OCI-LY7 (cell line): ENCODE results near the gene TMEM94. TPM values are rescaled to one million over a fixed set of nuclear protein-coding genes. Genes with fewer than 3 reads are reported as not detected.

Experiments used
- BruUV-seq: library from RNA; stranded (reverse); fragments of 400-500 nt; replicated peaks from 2 replicates; lab custom pipeline; 2021; lab: Mats Ljungman, UMichigan
- CTCF ChIA-PET: fragments of 300-600 bp; sonication (Branson Sonifier 250); formaldehyde crosslinking; loops from one replicate; lab custom pipeline; 2022; ENCODE audit warnings: antibody characterized with exemption; ENCODE audit not compliant: unreplicated experiment; lab: Charles Lee
- POLR2A ChIA-PET: fragments of 300-600 bp; sonication (Branson Sonifier 250); formaldehyde crosslinking; loops from one replicate; lab custom pipeline; 2022; ENCODE audit warnings: antibody characterized with exemption; lab: Charles Lee
- DNase-seq: peaks from one replicate; pipeline ENCODE4 v3.0.0-alpha.2; 2015; ENCODE audit warnings: low spot score
- H2AFZ ChIP-seq: fragments of 200-600 bp; sonication (generic), shearing (Covaris generic); 2 replicates; pipeline ENCODE4 v1.6.1; 2014; ENCODE audit warnings: mild to moderate bottlenecking, antibody characterized with exemption, low read length, moderate library complexity
- H3K27ac ChIP-seq: fragments of 200-600 bp; sonication (generic); 2 replicates; pipeline ENCODE4 v1.5.1; 2014; ENCODE audit warnings: mixed run types, low read depth, mild to moderate bottlenecking, moderate library complexity, low read length, inconsistent platforms; ENCODE audit not compliant: poor library complexity, severe bottlenecking
- H3K36me3 ChIP-seq: fragments of 200-600 bp; sonication (generic); 2 replicates; pipeline ENCODE4 v1.6.1; 2014; ENCODE audit warnings: mild to moderate bottlenecking, antibody characterized with exemption, low read length, moderate library complexity, mixed read lengths; ENCODE audit not compliant: insufficient read depth
- H3K4me1 ChIP-seq: fragments of 200-600 bp; sonication (generic); 2 replicates; pipeline ENCODE4 v1.5.1; 2014; ENCODE audit warnings: mild to moderate bottlenecking, low read length; ENCODE audit not compliant: insufficient read depth, poor library complexity, severe bottlenecking
- H3K4me2 ChIP-seq: fragments of 200-600 bp; sonication (generic); 2 replicates; pipeline ENCODE4 v1.6.1; 2014; ENCODE audit warnings: mild to moderate bottlenecking, low read length
- H3K4me3 ChIP-seq: fragments of 200-600 bp; sonication (generic); 2 replicates; pipeline ENCODE4 v1.5.1; 2014; ENCODE audit warnings: mild to moderate bottlenecking, low read depth, low read length; ENCODE audit not compliant: poor library complexity, severe bottlenecking
- H3K79me2 ChIP-seq: fragments of 200-600 bp; sonication (generic); 2 replicates; pipeline ENCODE4 v1.6.1; 2016; ENCODE audit warnings: low read depth, mild to moderate bottlenecking, low read length, moderate library complexity, mixed read lengths; ENCODE audit not compliant: insufficient read depth
- H3K9me2 ChIP-seq: fragments of 200-600 bp; sonication (generic); 2 replicates; pipeline ENCODE4 v1.6.1; 2016; ENCODE audit warnings: mild to moderate bottlenecking, low read length, mixed read lengths; ENCODE audit not compliant: insufficient read depth
- H3K9me3 ChIP-seq: fragments of 200-600 bp; sonication (generic); 2 replicates; pipeline ENCODE4 v1.6.1; 2014; ENCODE audit warnings: mild to moderate bottlenecking, mixed run types, low read length, mixed read lengths
- H4K20me1 ChIP-seq: fragments of 200-600 bp; sonication (generic); 2 replicates; pipeline ENCODE4 v1.6.1; 2014; ENCODE audit warnings: mild to moderate bottlenecking, antibody characterized with exemption, low read length, moderate library complexity, mixed read lengths; ENCODE audit not compliant: insufficient read depth
- EZH2phosphoT487 ChIP-seq: fragments of 200-600 bp; sonication (generic); IDR thresholded peaks from 2 replicates; pipeline ENCODE4 v1.6.1; 2018; ENCODE audit warnings: low read depth, borderline replicate concordance, mild to moderate bottlenecking, mixed run types, antibody characterized with exemption, low read length, moderate library complexity, mixed read lengths
- intact Hi-C: fragments of 100-400 bp; cut with micrococcal nuclease; formaldehyde crosslinking; loops from one replicate; pipeline ENCODE4 v1.10.0; 2022; ENCODE audit not compliant: unreplicated experiment
- total RNA-seq, 2 experiments: library from RNA; depleted of rRNA in 1 of 2; stranded (reverse); fragments of >200 nt in 1 of 2; shearing (Covaris generic) in 1 of 2; gene quantifications; 2 replicates each; pipeline ENCODE4 v1.2.3, GENCODE V29; 2014 to 2022
- TF ChIP-seq, protein P1 (sequence below): fragments of 200-600 bp; sonication (generic); conservative IDR thresholded peaks from 2 replicates; pipeline ENCODE4 v1.5.1; 2014; ENCODE audit warnings: mild to moderate bottlenecking, antibody characterized with exemption, low read length, moderate library complexity, mixed read lengths

Gene TMEM94
- total RNA-seq, 2 experiments from 2014 or later = 60.6 to 121 TPM

DNA sequence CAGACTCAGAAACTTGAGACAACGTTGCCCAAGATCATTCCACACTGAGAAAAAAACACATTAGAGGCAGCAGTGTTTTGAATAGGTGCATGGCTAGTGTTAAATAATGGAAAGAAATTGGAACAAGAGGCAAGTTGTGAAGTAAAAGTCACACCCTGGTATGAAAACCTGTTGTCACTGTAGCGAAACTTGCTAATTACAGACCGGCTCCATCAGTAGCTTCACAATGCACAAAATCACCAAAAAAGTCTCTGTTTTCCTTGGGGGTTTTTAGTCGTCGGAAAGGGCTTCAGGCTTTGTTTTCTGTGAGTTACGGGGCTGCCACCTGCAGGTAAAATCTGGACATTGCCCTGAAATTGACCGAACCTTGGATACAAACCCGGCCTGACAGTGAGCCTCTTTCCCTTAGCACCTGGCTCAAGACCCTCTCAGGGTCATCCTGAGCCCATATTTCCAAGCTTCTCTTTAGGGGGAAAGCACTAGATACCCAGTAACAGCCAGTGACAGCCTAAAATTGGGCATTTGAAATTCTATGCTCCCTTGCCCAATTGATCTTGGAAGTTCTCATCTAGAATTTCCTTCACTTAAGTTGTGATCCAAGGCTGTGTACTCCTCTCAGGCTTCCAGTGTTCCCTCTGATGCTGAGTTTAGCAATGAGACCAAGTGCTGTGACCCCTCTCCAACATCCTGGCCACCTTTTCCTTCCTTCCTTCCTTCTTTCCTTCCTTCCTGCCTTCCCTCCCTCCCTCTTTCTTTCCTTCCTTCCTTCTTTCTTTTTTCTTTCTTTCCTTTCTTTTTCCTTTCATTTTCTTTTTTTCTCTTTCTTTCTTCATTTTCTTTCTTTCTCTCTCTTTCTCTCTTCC is 43.7 kb upstream of the TMEM94 start:
- no TSS peak for BruUV-seq
- intact Hi-C loops = loop anchor here (1.0 to 10.0 kb wide), 8 partner anchors 89 to 368 kb away; partner anchors contain the start of genes ATP5PD, GGA3, KCTD2 and MIF4GD
- Histone ChIP-seq H3K4me2 (peak overlapping the region; percentile 73), H4K20me1 (no peaks in the 10 kb centered on the region), H2AFZ (peak overlapping the region; percentile 86), H3K79me2 (no peaks in the 10 kb centered on the region), H3K4me1 (peaks cover 54% of the 10 kb centered on the region), H3K9me2 (no peaks in the 10 kb centered on the region), H3K9me3 (no peaks in the 10 kb centered on the region), H3K4me3 (peak overlapping the region; percentile 50), H3K36me3 (no peaks in the 10 kb centered on the region), H3K27ac (peak overlapping the region; percentile 60)
- POLR2A ChIA-PET = interaction anchor here (0.6 to 1.9 kb wide), 10 partner anchors 11 to 201 kb away, joined by 3 to 9 read pairs (median 4); partner anchors contain the start of gene MIF4GD
- CTCF ChIA-PET = interaction anchor here (1.0 to 1.1 kb wide), 4 partner anchors 99 to 172 kb away, joined by 3 to 4 read pairs (median 3); partner anchors contain the start of gene SLC25A19
- DNase-seq = peak; percentile 95
- TF ChIP-seq, protein P1, sequence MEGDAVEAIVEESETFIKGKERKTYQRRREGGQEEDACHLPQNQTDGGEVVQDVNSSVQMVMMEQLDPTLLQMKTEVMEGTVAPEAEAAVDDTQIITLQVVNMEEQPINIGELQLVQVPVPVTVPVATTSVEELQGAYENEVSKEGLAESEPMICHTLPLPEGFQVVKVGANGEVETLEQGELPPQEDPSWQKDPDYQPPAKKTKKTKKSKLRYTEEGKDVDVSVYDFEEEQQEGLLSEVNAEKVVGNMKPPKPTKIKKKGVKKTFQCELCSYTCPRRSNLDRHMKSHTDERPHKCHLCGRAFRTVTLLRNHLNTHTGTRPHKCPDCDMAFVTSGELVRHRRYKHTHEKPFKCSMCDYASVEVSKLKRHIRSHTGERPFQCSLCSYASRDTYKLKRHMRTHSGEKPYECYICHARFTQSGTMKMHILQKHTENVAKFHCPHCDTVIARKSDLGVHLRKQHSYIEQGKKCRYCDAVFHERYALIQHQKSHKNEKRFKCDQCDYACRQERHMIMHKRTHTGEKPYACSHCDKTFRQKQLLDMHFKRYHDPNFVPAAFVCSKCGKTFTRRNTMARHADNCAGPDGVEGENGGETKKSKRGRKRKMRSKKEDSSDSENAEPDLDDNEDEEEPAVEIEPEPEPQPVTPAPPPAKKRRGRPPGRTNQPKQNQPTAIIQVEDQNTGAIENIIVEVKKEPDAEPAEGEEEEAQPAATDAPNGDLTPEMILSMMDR = peak; percentile 97
- TF ChIP-seq EZH2phosphoT487 = no peak

DNA sequence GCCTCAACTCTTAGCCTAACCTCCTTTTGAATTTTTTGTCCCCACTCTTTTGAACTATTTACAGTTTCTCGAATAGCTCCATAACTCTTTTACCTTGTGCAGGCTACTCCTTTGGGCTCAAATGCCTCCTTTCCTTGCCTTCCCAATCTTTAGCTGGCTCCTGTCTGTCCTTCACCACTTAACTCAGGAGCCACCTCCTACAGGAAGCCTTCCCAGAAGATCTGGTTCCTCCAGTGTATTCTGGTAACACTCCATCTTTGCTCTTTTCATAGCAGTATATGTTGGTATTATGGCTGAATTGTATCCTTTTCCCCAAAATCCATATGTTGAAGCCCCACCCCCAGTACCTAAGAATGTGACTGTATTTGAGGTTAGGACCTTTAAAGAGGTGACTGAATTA is 41.9 kb upstream of the TMEM94 start:
- H3K4me2 ChIP-seq = no peak overlapping the region
- H4K20me1 ChIP-seq = no peaks in the 10 kb centered on the region
- BruUV-seq = no TSS peak
- no peak overlapping the region for H3K4me3 ChIP-seq
- TF ChIP-seq EZH2phosphoT487 = no peak
- TF ChIP-seq, protein P1 = no peak
- peaks cover 36% of the 10 kb centered on the region for H3K4me1 ChIP-seq
- H3K36me3 ChIP-seq = no peaks in the 10 kb centered on the region
- intact Hi-C loops = loop anchor here (10.0 kb wide), 1 partner anchor 370 kb away; the partner anchor contains the start of genes ATP5PD and KCTD2
- ChIA-PET CTCF (no interaction called here), POLR2A (no interaction called here)
- H3K9me2 ChIP-seq = no peaks in the 10 kb centered on the region
- H3K27ac ChIP-seq = no peak overlapping the region
- H3K9me3 ChIP-seq = no peaks in the 10 kb centered on the region
- no peak overlapping the region for H2AFZ ChIP-seq
- no peaks in the 10 kb centered on the region for H3K79me2 ChIP-seq
- no peak for DNase-seq

DNA sequence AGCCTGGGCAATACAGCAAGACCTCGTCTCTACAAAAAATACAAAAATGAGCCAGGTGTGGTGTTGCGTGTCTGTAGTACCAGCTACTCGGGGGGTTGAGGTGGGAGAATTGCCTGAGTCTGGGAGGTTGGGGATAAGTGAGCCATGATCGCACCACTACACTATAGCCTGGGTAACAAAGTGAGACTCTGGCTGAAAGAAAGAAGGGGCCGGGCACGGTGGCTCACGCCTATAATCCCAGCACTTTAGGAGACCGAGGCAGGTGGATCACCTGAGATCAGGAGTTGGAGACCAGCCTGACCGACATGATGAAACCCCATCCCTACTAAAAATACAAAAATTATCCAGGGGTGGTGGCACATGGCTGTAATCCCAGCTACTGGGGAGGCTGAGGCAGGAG is 40.4 kb upstream of the TMEM94 start:
- Histone ChIP-seq H4K20me1 (no peaks in the 10 kb centered on the region), H3K9me2 (no peaks in the 10 kb centered on the region), H3K4me3 (no peak overlapping the region), H2AFZ (no peak overlapping the region), H3K79me2 (no peaks in the 10 kb centered on the region), H3K27ac (no peak overlapping the region), H3K9me3 (no peaks in the 10 kb centered on the region), H3K4me2 (no peak overlapping the region), H3K4me1 (peaks cover 27% of the 10 kb centered on the region), H3K36me3 (no peaks in the 10 kb centered on the region)
- ChIA-PET CTCF (no interaction called here), POLR2A (interaction anchor here (0.7 to 0.9 kb wide), 3 partner anchors 50 to 249 kb away, joined by 3 to 6 read pairs (median 4); no protein-coding TSS in a partner anchor)
- DNase-seq = no peak
- TF ChIP-seq EZH2phosphoT487 = no peak
- TF ChIP-seq, protein P1 = no peak
- intact Hi-C loops = loop anchor here (10.0 kb wide), 1 partner anchor 371 kb away; the partner anchor contains the start of genes ATP5PD and KCTD2
- BruUV-seq = no TSS peak
